ENCODE measurements around the gene SOX15. TPM values are rescaled to one million over a fixed set of nuclear protein-coding genes. Genes with fewer than 3 reads are reported as not detected.
A peak's percentile ranks its signal among the peaks of the same experiment; 100 is the strongest.

SOX15 gene
- total RNA-seq, 4 donors from 2014 or later: 2.3 to 4.3 TPM; not detected in 2

- no peaks in the 10 kb centered on the region for H3K9me3 ChIP-seq
- H3K36me3 ChIP-seq: peaks cover 0 to 52% (median 19%) of the 10 kb centered on the region in 4 donors
- intact Hi-C loops (cut with DNase I; ENCODE audit: low total_unique reads) (no loop called here), in situ Hi-C loops (cut with MboI; ENCODE audit: low pct_ligation_motif_present in 1 of 4, low pct_unique_long_range_greater_than_20kb in 1 of 4, low sequenced_read_pairs in 3 of 4) (no loop called here)
- H3K4me3 ChIP-seq: peak overlapping the region; percentile 89 to 100 (median 94)
- H3K27ac ChIP-seq: peak overlapping the region; percentile 96 to 100 (median 99)
- DNase-seq: peak; percentile 100
- H3K4me1 ChIP-seq: peaks cover 11 to 43% (median 24%) of the 10 kb centered on the region in 4 donors
- TF ChIP-seq POLR2A (IDR thresholded peaks at IDR 0.05): peak; percentile 100
- TF ChIP-seq CTCF (IDR thresholded peaks at IDR 0.05): peak in 1 of 5 experiments; percentile 26
- no peak for TF ChIP-seq EP300 (IDR thresholded peaks at IDR 0.05; ENCODE audit: low read depth)
- TF ChIP-seq POLR2AphosphoS5 (IDR thresholded peaks at IDR 0.05): peak; percentile 99 to 100 (median 100)
- H3K27me3 ChIP-seq: no peaks in the 10 kb centered on the region
- 0% methylated on average over 46 of the region's 73 CpGs; no CpG with 5 or more reads in 1 of the 2 donors for WGBS, 2 donors (ENCODE audit: low coverage in 1 of 2)
Measured at GRCh38 chr17:7572588-7573323, 17.1 kb downstream of the SOX15 start.

GRCh38 chr17:7572338-7572587 is 17.6 kb downstream of the SOX15 start:
- no peaks in the 10 kb centered on the region for H3K27me3 ChIP-seq
- peaks cover 11 to 42% (median 24%) of the 10 kb centered on the region in 4 donors for H3K4me1 ChIP-seq
- peak overlapping the region; percentile 87 to 99 (median 92) for H3K27ac ChIP-seq
- DNase-seq: no peak
- in situ Hi-C loops (cut with MboI; ENCODE audit: low pct_ligation_motif_present in 1 of 4, low pct_unique_long_range_greater_than_20kb in 1 of 4, low sequenced_read_pairs in 3 of 4): no loop called here
- intact Hi-C loops (cut with DNase I; ENCODE audit: low total_unique reads): no loop called here
- H3K36me3 ChIP-seq: peaks cover 0 to 51% (median 15%) of the 10 kb centered on the region in 4 donors
- 1% methylated on average over 11 of the region's 11 CpGs; no CpG with 5 or more reads in 1 of the 2 donors for WGBS, 2 donors (ENCODE audit: low coverage in 1 of 2)
- H3K9me3 ChIP-seq: no peaks in the 10 kb centered on the region
- H3K4me3 ChIP-seq: peak overlapping the region in 3 of 4 donors; percentile 29 to 53 (median 30)
- TF ChIP-seq EP300 (IDR thresholded peaks at IDR 0.05; ENCODE audit: low read depth) (no peak), CTCF (IDR thresholded peaks at IDR 0.05) (no peak), POLR2A (IDR thresholded peaks at IDR 0.05) (no peak), POLR2AphosphoS5 (IDR thresholded peaks at IDR 0.05) (no peak)

- no peak overlapping the region for H3K27ac ChIP-seq
- peaks cover 11 to 31% (median 18%) of the 10 kb centered on the region in 4 donors for H3K4me1 ChIP-seq
- no peaks in the 10 kb centered on the region for H3K27me3 ChIP-seq
- in situ Hi-C loops (cut with MboI; ENCODE audit: low pct_ligation_motif_present in 1 of 4, low pct_unique_long_range_greater_than_20kb in 1 of 4, low sequenced_read_pairs in 3 of 4) (no loop called here), intact Hi-C loops (cut with DNase I; ENCODE audit: low total_unique reads) (no loop called here)
- TF ChIP-seq CTCF (IDR thresholded peaks at IDR 0.05) (no peak), POLR2A (IDR thresholded peaks at IDR 0.05) (no peak)
- H3K4me3 ChIP-seq: no peak overlapping the region
- no peak for DNase-seq
- peaks cover 0 to 48% (median 9%) of the 10 kb centered on the region in 4 donors for H3K36me3 ChIP-seq
- WGBS, 2 donors (ENCODE audit: low coverage in 1 of 2): 95% methylated on average over 6 to 10 of the region's 10 CpGs
- H3K9me3 ChIP-seq: no peaks in the 10 kb centered on the region
Measured at GRCh38 chr17:7570351-7570750, 19.5 kb downstream of the SOX15 start.

- in situ Hi-C loops (cut with MboI; ENCODE audit: low pct_ligation_motif_present in 1 of 4, low pct_unique_long_range_greater_than_20kb in 1 of 4, low sequenced_read_pairs in 3 of 4): no loop called here
Measured at GRCh38 chr17:7569571-7569970, 20.3 kb downstream of the SOX15 start.

More at GRCh38 chr17:7569571-7569970, 20.3 kb downstream of the SOX15 start:
- DNase-seq: no peak
- no peak overlapping the region for H3K4me3 ChIP-seq
- intact Hi-C loops (cut with DNase I; ENCODE audit: low total_unique reads): no loop called here
- peaks cover 0 to 47% (median 7%) of the 10 kb centered on the region in 4 donors for H3K36me3 ChIP-seq
- H3K9me3 ChIP-seq: no peaks in the 10 kb centered on the region
- 76 to 77% methylated on average over 5 of the region's 5 CpGs for WGBS, 2 donors (ENCODE audit: low coverage in 1 of 2)
- no peak overlapping the region for H3K27ac ChIP-seq
- TF ChIP-seq CTCF (IDR thresholded peaks at IDR 0.05) (no peak), EP300 (IDR thresholded peaks at IDR 0.05; ENCODE audit: low read depth) (no peak), POLR2A (IDR thresholded peaks at IDR 0.05) (no peak), POLR2AphosphoS5 (IDR thresholded peaks at IDR 0.05) (no peak)
- H3K27me3 ChIP-seq: no peaks in the 10 kb centered on the region
- H3K4me1 ChIP-seq: peaks cover 5 to 23% (median 11%) of the 10 kb centered on the region in 4 donors
